GM08714 (cell line): ENCODE data around the gene SOS2.
"Not testable (repeated sequence)": the region's sequence is repeated elsewhere in the genome, so short reads cannot be mapped to it uniquely, and the experiment has no call there.

Source experiments
- H3K4me3 ChIP-seq: fragments of 200-500 bp; sonication (Bioruptor generic); 2 replicates; pipeline ENCODE4 v1.5.1; 2014; ENCODE audit warnings: mild to moderate bottlenecking, low read length, inconsistent platforms
- ZNF274 ChIP-seq: IDR thresholded peaks from 2 replicates; pipeline ENCODE4 v1.6.1; 2012; ENCODE audit warnings: mild to moderate bottlenecking, low read depth, low read length

The SOS2 gene

DNA sequence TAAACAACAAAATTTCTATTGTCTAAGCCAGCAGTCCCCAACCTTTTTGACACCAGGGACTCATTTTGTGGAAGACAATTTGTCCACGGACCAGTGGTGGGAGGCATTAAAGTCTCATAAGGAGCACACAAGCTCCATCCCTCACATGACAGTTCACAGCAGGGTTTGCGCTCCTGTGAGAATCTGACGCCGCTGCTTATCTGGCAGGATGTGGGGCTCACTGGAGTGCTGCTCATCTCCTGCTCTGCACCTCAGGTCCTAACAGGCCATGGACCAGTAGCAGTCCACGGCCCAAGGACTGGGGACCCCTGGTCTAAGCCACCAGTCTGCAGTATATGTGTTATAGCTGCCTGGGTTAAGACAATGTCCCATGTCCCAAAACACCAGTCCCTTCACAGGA lies 142.2 kb downstream of the SOS2 start:
- H3K4me3 ChIP-seq, result no peak overlapping the region
- TF ChIP-seq ZNF274, result no peak

DNA sequence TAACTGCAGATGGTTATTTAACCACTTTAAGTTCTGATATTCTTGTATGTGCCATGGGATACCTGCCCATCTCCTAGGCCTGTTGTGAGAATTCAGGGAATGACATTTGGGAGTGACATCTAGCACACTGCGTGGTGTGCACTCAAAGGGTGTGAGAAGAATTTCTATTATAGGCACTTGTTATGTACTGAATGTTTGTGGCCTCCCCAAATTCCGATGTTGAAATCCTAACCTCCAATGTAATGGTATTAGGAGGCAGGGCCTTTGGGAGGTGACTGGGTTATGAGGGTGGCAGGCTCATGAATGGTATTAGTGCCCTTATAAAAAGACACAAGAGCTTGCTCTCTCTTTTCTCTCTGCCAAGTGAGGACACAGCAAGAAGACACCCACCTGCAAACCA lies 142.6 kb downstream of the SOS2 start:
- no peak for TF ChIP-seq ZNF274
- no peak overlapping the region for H3K4me3 ChIP-seq

GRCh38 chr14:50088117-50088515 lies 143.3 kb downstream of the SOS2 start:
- no peak overlapping the region for H3K4me3 ChIP-seq
- TF ChIP-seq ZNF274, result no peak

- no peak for TF ChIP-seq ZNF274
- H3K4me3 ChIP-seq, result no peak overlapping the region; the same call in 1 of the 2 replicates
Measured at GRCh38 chr14:50087341-50088116, 143.8 kb downstream of the SOS2 start.

DNA sequence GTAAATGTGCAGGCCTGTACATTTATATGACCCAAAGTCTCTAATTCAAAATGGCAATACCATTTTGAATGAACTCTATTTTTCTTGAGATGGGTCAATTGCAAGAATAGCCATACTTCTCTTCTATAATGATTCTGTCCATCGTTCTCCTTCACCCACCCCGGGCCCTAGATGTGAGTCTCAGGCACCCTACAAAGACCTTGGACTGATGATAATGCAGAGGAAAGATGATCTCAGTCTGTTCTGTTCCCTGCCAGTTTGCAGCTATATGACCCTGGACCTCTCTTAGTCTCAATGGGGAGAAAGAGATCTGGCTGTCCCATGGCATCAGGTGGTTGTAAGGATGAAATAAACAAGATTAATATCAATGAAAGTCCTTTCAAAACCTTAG lies 145.1 kb downstream of the SOS2 start:
- TF ChIP-seq ZNF274, result no peak
- peak overlapping the region; percentile 45; the same call in 1 of the 2 replicates for H3K4me3 ChIP-seq

- TF ChIP-seq ZNF274, result no peak
- peak overlapping the region; percentile 45; the same call in 1 of the 2 replicates for H3K4me3 ChIP-seq
Measured at GRCh38 chr14:50085570-50086320, 145.6 kb downstream of the SOS2 start.

DNA sequence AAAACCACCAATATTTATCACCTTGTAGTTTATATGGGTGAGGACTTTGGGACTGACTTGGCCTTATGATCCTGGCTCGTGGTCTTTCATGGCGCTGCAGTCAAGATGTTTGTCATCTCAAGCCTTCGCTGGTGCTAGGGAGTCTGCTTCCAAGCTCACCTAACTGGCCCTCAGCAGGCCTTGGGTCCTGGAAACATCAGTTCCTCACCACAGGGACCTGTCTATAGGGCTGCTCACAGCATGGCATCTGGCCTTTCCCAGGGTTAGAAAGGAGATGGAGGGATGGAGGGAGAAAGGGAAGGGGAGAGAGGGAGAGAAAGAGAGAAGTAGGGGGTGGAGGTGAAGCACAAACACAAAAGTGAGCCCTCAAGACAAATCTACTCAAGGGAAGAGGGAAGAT lies 146.7 kb downstream of the SOS2 start:
- H3K4me3 ChIP-seq, result no peak overlapping the region
- no peak for TF ChIP-seq ZNF274

GRCh38 chr14:50083467-50084337 lies 147.7 kb downstream of the SOS2 start:
- H3K4me3 ChIP-seq, result peak overlapping the region; percentile 22; the same call in 1 of the 2 replicates
- no peak for TF ChIP-seq ZNF274

- peak overlapping the region; percentile 40; the same call in 1 of the 2 replicates for H3K4me3 ChIP-seq
- TF ChIP-seq ZNF274, result no peak
Measured at GRCh38 chr14:50082784-50083466, 148.5 kb downstream of the SOS2 start.

DNA sequence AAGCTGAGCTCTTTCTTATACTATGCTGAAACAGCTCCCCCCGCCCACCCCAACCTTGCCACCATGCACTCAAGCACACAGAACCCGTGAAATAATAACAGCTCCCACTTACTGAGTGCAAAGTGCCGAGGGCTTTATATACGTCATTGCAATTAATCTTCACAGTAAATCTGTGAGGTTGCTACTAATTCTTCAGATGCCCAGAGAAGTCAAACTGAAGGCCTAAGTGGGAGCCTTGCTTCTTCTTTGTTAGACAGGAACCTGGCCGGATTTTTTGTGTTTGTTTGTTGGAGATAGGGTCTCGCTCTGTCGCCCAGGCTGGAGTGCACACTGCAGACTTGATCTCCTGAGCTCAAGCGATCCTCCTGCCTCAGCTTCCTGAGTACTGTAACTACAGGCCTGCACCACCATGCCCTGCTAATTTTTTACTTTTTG lies 149.1 kb downstream of the SOS2 start:
- H3K4me3 ChIP-seq, result peak overlapping the region; percentile 1; the same call in 1 of the 2 replicates
- no peak for TF ChIP-seq ZNF274

GRCh38 chr14:50079103-50079502 lies 152.3 kb downstream of the SOS2 start:
- not testable (repeated sequence) for H3K4me3 ChIP-seq

GRCh38 chr14:50073663-50074062 lies 157.7 kb downstream of the SOS2 start:
- H3K4me3 ChIP-seq, result not testable (repeated sequence)

DNA sequence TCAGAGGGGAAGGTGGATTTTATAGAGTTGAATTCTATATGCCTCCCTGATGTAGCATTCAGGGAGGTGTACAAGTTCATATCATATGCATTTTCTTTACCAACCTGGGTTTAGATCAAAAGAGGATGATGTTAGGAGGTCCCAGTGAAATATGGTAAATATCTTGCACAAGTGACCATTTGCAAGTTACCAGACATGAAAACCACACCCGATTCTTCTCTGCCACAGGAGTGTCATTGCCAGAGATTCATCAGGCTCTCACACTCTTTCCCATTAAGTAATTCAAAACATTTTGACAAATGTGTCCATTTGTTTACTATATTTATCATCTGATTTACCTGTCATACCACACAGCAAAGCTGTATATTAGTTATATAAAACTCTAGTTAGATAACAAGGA lies 159.0 kb downstream of the SOS2 start:
- H3K4me3 ChIP-seq, result no peak overlapping the region
- no peak for TF ChIP-seq ZNF274
